Measurements from ENCODE around the gene RACK1.
A peak's percentile ranks its signal among the peaks of the same experiment; 100 is the strongest.
"Not testable (repeated sequence)": the region's sequence is repeated elsewhere in the genome, so short reads cannot be mapped to it uniquely, and the experiment has no call there.

The RACK1 gene

GRCh38 chr5:181210698-181211097, 33.0 kb downstream of the RACK1 start:
- not testable (repeated sequence) for DNase-seq

GRCh38 chr5:181210148-181210547, 33.6 kb downstream of the RACK1 start:
- not testable (repeated sequence) for DNase-seq

GRCh38 chr5:181209006-181209405, 34.7 kb downstream of the RACK1 start:
- DNase-seq: not testable (repeated sequence)

DNA sequence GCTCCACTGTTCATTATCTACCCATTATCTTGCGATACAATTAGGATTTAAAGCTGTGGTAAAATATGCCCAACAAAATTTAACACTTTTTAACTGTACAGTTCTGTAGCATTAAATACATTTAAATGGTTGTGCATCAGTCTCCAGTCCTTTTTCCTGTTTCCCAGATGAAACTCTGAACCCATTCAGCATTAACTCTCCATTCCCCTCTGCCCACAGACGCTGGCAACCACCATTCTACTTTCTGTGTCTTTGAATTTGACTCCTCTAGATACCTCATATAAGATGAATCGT, 35.8 kb downstream of the RACK1 start:
- DNase-seq: no peak

DNA sequence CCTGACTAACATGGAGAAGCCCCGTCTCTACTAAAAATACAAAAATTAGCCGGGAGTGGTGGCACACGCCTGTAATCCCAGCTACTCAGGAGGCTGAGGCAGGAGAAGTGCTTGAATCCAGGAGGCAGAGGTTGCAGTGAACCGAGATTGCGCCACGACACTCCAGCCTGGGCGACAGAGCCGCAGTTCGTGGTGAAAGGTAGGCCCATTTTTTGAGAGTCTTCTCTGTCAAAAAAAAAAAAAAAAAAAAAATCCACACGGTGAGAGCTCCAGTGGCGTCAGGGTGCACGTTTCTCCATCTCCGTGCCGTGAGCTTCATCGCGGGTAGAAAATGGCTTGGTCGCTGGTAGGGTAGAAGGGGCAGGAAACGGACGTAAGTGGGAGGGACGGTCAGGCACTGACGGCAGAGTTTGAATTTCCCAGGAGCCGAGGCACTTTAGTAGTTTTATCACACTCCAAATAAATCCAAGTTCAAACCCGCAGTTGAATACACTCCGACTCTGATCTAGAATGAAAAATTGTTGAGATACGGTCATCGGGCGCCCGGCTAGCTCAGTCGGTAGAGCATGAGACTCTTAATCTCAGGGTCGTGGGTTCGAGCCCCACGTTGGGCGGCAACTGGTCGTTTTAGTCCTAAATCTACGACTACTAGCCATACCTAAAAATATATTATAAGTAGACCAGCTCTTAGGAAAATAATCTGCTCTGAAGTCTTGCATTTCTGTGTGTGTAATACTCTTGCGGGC, 36.3 kb downstream of the RACK1 start:
- peak; percentile 92 to 94 for DNase-seq

GRCh38 chr5:181205761-181206649, 37.7 kb downstream of the RACK1 start:
- no peak for DNase-seq

DNA sequence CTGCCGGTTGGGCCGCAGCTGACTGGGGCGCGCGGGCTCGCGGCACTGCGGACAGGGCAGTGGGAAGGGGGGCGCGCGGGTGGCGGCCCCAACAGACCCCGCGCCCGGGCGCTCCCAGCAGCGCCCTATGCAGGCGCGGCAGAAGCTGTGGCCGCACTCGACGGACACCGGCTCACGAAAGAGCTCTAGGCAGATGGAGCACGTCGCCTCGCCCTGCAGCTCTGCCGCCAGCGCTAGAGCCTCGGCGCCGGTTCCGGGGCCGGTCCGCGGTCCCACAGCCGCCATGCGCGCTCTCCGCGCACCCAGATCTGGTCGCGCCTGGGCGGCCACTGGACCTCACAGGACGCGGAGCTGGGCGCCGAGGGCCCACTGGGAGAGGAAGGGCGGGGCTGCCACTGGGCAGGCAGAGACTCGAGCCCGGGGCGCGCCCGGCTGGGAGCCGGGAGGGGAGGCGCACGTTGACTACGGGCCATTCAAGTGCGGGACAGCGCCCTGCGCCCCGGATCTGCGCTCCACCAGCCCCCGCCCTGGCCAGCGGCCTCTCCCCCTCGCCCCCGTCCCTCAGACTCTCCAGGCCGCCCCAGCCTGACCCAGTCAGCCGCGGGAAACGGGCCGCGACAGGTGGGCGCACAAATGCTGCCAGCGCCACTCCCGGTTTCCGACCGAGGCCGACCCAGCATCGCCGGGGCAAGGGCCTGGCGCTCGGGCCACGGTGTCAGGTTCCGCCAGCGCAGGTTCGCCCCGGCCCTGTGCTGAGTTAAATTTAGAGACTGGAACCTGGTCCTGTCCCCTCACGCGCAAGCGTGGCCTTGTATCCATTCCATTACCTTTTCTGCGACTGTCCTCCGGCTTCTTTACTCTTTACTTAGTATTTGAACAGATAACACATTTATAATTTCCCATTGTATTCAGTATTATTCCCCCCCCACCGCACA, 38.6 kb downstream of the RACK1 start, which contains the start of gene TRIM7:
Gene TRIM7 (minus strand): TSS at position 371 of the 935 bp plus-strand sequence. CDS start 86 bp downstream, at position 285.
- no peak for DNase-seq

DNA sequence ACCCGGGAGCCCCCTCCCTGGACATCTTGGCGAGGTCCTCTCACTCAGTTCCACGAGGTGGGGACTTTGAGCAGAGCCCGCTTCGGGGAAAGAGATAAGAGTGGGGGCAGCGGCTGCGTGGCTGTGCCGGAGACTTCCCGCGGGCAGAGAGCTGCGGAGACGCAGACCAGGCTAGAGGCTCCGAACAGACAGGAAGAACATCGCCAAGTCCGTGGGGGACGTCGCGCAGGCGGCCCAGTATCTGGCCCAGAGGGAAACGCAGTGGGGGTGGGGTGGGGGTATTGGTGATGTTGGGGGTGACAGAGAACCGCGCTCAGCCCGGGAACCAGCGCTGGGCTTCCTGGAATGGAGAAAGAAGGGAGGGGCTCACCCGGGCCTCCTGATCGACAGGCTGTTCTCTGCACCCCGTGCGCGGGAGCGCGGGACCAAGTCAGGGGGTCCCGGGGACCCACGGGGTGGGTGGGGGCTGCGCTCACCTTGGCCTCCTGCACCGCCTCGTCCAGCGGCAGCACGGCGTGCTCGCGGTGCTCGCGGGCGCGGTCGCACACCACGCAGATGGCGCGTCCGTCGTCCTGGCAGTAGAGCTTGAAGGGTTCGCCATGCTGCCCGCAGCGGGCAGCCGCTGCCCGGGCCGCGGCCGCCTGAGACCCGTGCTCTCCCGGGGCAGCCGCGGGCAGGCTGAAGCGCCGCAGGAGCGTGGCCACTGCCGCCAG, 39.4 kb downstream of the RACK1 start:
- no peak for DNase-seq

- no peak for DNase-seq
These were observed 40.0 kb downstream of the RACK1 start for GRCh38 chr5:181203777-181204112.

- no peak for DNase-seq
These were observed 40.5 kb downstream of the RACK1 start for GRCh38 chr5:181203093-181203711.

- DNase-seq: no peak
These were observed 42.9 kb downstream of the RACK1 start for GRCh38 chr5:181200816-181201215.

DNA sequence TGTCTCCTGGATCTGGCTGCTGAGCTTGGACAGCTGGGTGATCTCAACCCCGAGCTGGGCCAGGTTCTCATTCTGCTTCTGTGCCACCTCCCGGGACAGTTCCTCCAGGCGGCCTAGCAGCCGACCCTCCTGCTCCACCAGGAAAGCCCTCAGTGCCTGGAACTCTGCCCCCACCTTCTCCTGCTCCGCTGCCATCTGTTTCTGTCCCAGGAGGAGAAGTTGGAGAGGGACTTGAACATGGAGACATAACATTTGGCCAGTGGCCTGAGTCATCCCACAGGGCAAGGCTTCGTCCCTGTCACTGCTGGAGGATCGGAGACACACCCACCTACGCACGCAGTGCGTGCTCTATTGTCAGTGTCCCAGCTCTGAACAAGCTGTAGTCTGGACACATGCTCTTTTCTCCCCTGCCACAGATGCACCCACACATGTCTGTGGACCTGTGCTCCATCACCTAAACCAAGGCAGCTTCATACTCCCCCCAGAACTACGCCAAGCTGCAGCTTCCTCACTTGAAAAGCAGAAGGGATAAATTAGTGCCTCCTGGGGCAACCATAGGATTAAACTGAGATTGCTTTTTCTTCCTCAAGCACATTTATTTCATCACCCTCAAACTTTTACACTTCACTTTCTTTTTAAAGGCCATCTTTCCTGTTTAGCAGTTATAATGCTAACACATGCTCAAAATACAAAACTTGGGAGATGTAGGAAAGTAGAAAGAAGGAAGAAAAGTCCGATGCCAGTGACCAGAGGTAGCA, 43.6 kb downstream of the RACK1 start:
- DNase-seq: no peak

DNA sequence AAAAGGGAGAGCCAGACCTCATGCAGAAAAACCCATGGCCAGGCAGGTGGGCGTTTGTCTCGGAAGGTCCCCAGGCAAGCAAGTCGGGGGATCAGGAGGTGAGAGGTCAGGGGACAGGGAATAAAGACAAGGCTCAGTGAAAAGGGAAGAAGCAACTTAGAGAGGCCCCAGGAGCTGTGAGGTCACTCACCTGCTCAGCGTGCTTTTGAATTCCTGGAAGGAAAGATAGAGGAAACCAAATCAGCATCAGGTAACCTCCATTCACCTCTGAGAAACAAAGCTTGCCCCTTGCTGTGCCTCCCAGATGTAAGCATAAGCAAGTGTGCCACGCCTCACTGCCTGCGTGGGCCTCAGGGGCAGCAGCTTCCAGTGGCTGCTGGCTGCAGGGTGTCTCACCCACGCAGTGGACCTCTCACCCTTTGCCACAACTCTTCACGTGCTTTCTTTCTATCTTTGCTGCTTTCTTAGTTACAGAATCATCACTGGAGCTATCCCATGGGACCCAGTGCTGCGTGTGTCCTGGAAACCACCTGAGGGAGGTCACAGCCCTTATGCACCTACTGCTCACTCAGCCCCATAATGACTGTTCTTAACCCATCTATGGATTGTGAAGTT, 44.7 kb downstream of the RACK1 start:
- DNase-seq: no peak

GRCh38 chr5:181198106-181198685, 45.5 kb downstream of the RACK1 start:
- DNase-seq: no peak

- DNase-seq: no peak
These were observed 46.3 kb downstream of the RACK1 start for GRCh38 chr5:181197326-181197951.

GRCh38 chr5:181195249-181195761, 48.4 kb downstream of the RACK1 start:
- DNase-seq: no peak

- no peak for DNase-seq
These were observed 49.0 kb downstream of the RACK1 start for GRCh38 chr5:181194489-181195248.

- DNase-seq: no peak
These were observed 50.0 kb downstream of the RACK1 start for GRCh38 chr5:181193656-181194055.

All from stimulated activated CD4-positive, alpha-beta T cell treated with anti-CD3 and anti-CD28 coated beads, Interleukin-2, amount 100 ng/mL, for 48 hours (primary cell).